Astrocyte (in vitro differentiated cells and primary cell): Measurements from ENCODE around the gene STRA8. TPM values are rescaled to one million over a fixed set of nuclear protein-coding genes. Genes with fewer than 3 reads are reported as not detected.

Source experiments
- DNase-seq: peaks from one replicate; pipeline ENCODE4 v3.0.0-alpha.2; 2010; ENCODE audit warnings: low read depth
- FAIRE-seq: peaks from 2 replicates; lab custom pipeline; 2011; peaks lifted over from hg19 to GRCh38; lab: Jason Lieb, UNC
- H2AFZ ChIP-seq: 2 replicates; pipeline ENCODE4 v1.6.0; 2012; ENCODE audit warnings: low read depth, low read length, inconsistent platforms
- H3K27ac ChIP-seq: 2 replicates; pipeline ENCODE4 v1.5.1; 2011; ENCODE audit warnings: low read depth, low read length, inconsistent platforms
- H3K27me3 ChIP-seq: 2 replicates; pipeline ENCODE4 v1.6.0; 2011; ENCODE audit warnings: low read length, inconsistent platforms; ENCODE audit not compliant: insufficient read depth
- H3K36me3 ChIP-seq: 2 replicates; pipeline ENCODE4 v1.5.1; 2011; ENCODE audit warnings: low read length, inconsistent platforms; ENCODE audit not compliant: insufficient read depth
- H3K4me1 ChIP-seq: 2 replicates; pipeline ENCODE4 v1.5.1; 2011; ENCODE audit warnings: low read length, inconsistent platforms; ENCODE audit not compliant: insufficient read depth
- H3K4me2 ChIP-seq: 2 replicates; pipeline ENCODE4 v1.6.0; 2012; ENCODE audit warnings: low read length, inconsistent platforms
- H3K4me3 ChIP-seq: 2 replicates; pipeline ENCODE4 v1.5.1; 2011; ENCODE audit warnings: low read depth, mild to moderate bottlenecking, low read length, inconsistent platforms; ENCODE audit not compliant: insufficient read depth
- H3K79me2 ChIP-seq: 2 replicates; pipeline ENCODE4 v1.6.0; 2012; ENCODE audit warnings: mild to moderate bottlenecking, low read length, inconsistent platforms; ENCODE audit not compliant: insufficient read depth
- H3K9ac ChIP-seq: 2 replicates; pipeline ENCODE4 v1.6.0; 2012; ENCODE audit warnings: mild to moderate bottlenecking, low read length, inconsistent platforms
- H3K9me3 ChIP-seq: 2 replicates; pipeline ENCODE4 v1.5.1; 2012; ENCODE audit warnings: low read depth, mild to moderate bottlenecking, low read length, inconsistent platforms; ENCODE audit not compliant: insufficient read depth
- H4K20me1 ChIP-seq: 2 replicates; pipeline ENCODE4 v1.6.0; 2012; ENCODE audit warnings: low read length, inconsistent platforms; ENCODE audit not compliant: insufficient read depth
- H3K27ac Mint-ChIP-seq: one replicate; pipeline ENCODE4 v1.8.0; 2021; ENCODE audit warnings: mild to moderate bottlenecking, mixed read lengths; ENCODE audit not compliant: unreplicated experiment
- H3K27me3 Mint-ChIP-seq: one replicate; pipeline ENCODE4 v1.8.0; 2021; ENCODE audit warnings: low read depth, mixed read lengths; ENCODE audit not compliant: unreplicated experiment
- H3K36me3 Mint-ChIP-seq: one replicate; pipeline ENCODE4 v1.8.0; 2021; ENCODE audit warnings: low read depth, mixed read lengths; ENCODE audit not compliant: unreplicated experiment
- H3K4me1 Mint-ChIP-seq: one replicate; pipeline ENCODE4 v1.8.0; 2021; ENCODE audit warnings: low read depth, mixed read lengths; ENCODE audit not compliant: unreplicated experiment
- H3K4me3 Mint-ChIP-seq: one replicate; pipeline ENCODE4 v1.8.0; 2021; ENCODE audit warnings: mild to moderate bottlenecking, moderate library complexity, mixed read lengths; ENCODE audit not compliant: unreplicated experiment
- H3K9me3 Mint-ChIP-seq: one replicate; pipeline ENCODE4 v1.8.0; 2021; ENCODE audit warnings: mild to moderate bottlenecking, mixed read lengths; ENCODE audit not compliant: unreplicated experiment
- EZH2 ChIP-seq: IDR thresholded peaks from 2 replicates; pipeline ENCODE4 v1.6.1; 2012; ENCODE audit warnings: mild to moderate bottlenecking, low read length, inconsistent platforms; ENCODE audit not compliant: insufficient read depth
- total RNA-seq: library from RNA; stranded (reverse); gene quantifications from 2 replicates; pipeline ENCODE4 v1.2.1, GENCODE V29; 2021
- TF ChIP-seq, protein P1 (sequence below): IDR thresholded peaks from 2 replicates; pipeline ENCODE4 v1.5.1; 2011; ENCODE audit warnings: low read depth, mild to moderate bottlenecking, inconsistent platforms, low read length, moderate library complexity; ENCODE audit not compliant: insufficient read depth

STRA8 gene
- total RNA-seq, 1 donor from 2014 or later, result not detected

DNA sequence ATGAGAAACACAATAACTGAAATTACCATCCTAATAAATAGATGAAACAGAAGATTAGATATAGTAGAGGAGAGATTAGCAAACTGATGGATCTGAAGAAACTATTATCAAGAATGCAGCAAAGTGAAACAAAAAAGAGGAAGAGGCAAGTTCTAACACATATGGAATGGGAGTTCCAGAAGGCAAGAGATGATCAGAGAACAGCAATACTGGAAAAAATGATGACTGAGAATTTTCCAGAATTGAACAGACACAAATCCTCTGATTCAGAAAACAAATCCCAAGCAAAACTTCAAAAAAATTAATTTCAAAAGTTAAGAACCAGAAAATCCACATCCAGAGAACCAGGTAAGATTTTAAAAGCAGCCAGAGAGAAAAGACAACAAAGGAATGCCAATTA lies 42.9 kb upstream of the STRA8 start:
- Histone ChIP-seq H3K27ac (no peak overlapping the region), H4K20me1 (no peaks in the 10 kb centered on the region), H3K36me3 (peaks cover 10% of the 10 kb centered on the region), H3K4me2 (no peak overlapping the region), H3K9me3 (no peaks in the 10 kb centered on the region), H3K4me1 (peaks cover 23% of the 10 kb centered on the region), H2AFZ (no peak overlapping the region), H3K27me3 (no peaks in the 10 kb centered on the region), H3K9ac (no peak overlapping the region), H3K79me2 (no peaks in the 10 kb centered on the region), H3K4me3 (no peak overlapping the region)
- H3K27ac Mint-ChIP-seq, result no peak overlapping the region
- FAIRE-seq, result no peak
- DNase-seq, result no peak
- no peaks in the 10 kb centered on the region for H3K27me3 Mint-ChIP-seq
- peaks cover 29% of the 10 kb centered on the region for H3K36me3 Mint-ChIP-seq
- TF ChIP-seq EZH2, result no peak
- TF ChIP-seq, protein P1, sequence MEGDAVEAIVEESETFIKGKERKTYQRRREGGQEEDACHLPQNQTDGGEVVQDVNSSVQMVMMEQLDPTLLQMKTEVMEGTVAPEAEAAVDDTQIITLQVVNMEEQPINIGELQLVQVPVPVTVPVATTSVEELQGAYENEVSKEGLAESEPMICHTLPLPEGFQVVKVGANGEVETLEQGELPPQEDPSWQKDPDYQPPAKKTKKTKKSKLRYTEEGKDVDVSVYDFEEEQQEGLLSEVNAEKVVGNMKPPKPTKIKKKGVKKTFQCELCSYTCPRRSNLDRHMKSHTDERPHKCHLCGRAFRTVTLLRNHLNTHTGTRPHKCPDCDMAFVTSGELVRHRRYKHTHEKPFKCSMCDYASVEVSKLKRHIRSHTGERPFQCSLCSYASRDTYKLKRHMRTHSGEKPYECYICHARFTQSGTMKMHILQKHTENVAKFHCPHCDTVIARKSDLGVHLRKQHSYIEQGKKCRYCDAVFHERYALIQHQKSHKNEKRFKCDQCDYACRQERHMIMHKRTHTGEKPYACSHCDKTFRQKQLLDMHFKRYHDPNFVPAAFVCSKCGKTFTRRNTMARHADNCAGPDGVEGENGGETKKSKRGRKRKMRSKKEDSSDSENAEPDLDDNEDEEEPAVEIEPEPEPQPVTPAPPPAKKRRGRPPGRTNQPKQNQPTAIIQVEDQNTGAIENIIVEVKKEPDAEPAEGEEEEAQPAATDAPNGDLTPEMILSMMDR, result no peak
- no peak overlapping the region for H3K4me3 Mint-ChIP-seq
- H3K4me1 Mint-ChIP-seq, result peaks cover 25% of the 10 kb centered on the region
- H3K9me3 Mint-ChIP-seq, result no peaks in the 10 kb centered on the region

- peaks cover 22% of the 10 kb centered on the region for H3K36me3 Mint-ChIP-seq
- no peaks in the 10 kb centered on the region for H3K9me3 Mint-ChIP-seq
- peaks cover 23% of the 10 kb centered on the region for H3K4me1 ChIP-seq
- no peak overlapping the region for H3K4me3 ChIP-seq
- DNase-seq, result no peak
- FAIRE-seq, result no peak
- no peak overlapping the region for H3K27ac Mint-ChIP-seq
- H3K27me3 ChIP-seq, result no peaks in the 10 kb centered on the region
- peak overlapping the region; percentile 53 for H3K4me2 ChIP-seq
- H3K79me2 ChIP-seq, result no peaks in the 10 kb centered on the region
- H3K36me3 ChIP-seq, result peaks cover 10% of the 10 kb centered on the region
- TF ChIP-seq, protein P1, result no peak
- TF ChIP-seq EZH2, result no peak
- no peaks in the 10 kb centered on the region for H4K20me1 ChIP-seq
- peak overlapping the region; percentile 1 for H2AFZ ChIP-seq
- H3K4me1 Mint-ChIP-seq, result peaks cover 25% of the 10 kb centered on the region
- peak overlapping the region; percentile 72 for H3K27ac ChIP-seq
- no peak overlapping the region for H3K4me3 Mint-ChIP-seq
- peak overlapping the region; percentile 44 for H3K9ac ChIP-seq
- no peaks in the 10 kb centered on the region for H3K27me3 Mint-ChIP-seq
- H3K9me3 ChIP-seq, result no peaks in the 10 kb centered on the region
Observed at GRCh38 chr7:135192914-135193536, 40.6 kb upstream of the STRA8 start.

GRCh38 chr7:135193615-135194081 lies 40.0 kb upstream of the STRA8 start:
- Mint-ChIP-seq H3K36me3 (peaks cover 21% of the 10 kb centered on the region), H3K27ac (peak overlapping the region; percentile 95), H3K9me3 (no peaks in the 10 kb centered on the region), H3K27me3 (no peaks in the 10 kb centered on the region), H3K4me1 (peaks cover 28% of the 10 kb centered on the region), H3K4me3 (peak overlapping the region; percentile 9)
- H4K20me1 ChIP-seq, result no peaks in the 10 kb centered on the region
- no peak overlapping the region for H3K4me3 ChIP-seq
- no peak for TF ChIP-seq EZH2
- TF ChIP-seq, protein P1, result no peak
- H3K4me2 ChIP-seq, result peak overlapping the region; percentile 53
- H3K79me2 ChIP-seq, result no peaks in the 10 kb centered on the region
- H3K27ac ChIP-seq, result peak overlapping the region; percentile 79
- H3K27me3 ChIP-seq, result no peaks in the 10 kb centered on the region
- peak; percentile 90 for FAIRE-seq
- DNase-seq, result peak; percentile 98
- peak overlapping the region; percentile 76 for H3K9ac ChIP-seq
- H3K9me3 ChIP-seq, result no peaks in the 10 kb centered on the region
- peaks cover 9% of the 10 kb centered on the region for H3K36me3 ChIP-seq
- peak overlapping the region; percentile 1 for H2AFZ ChIP-seq
- H3K4me1 ChIP-seq, result peaks cover 20% of the 10 kb centered on the region
